B cell (primary cell): ENCODE measurements around the gene RIBC2. TPM values are rescaled to one million over a fixed set of nuclear protein-coding genes. Genes with fewer than 3 reads are reported as not detected.

Source experiments
- ATAC-seq: fragments of 200-7000 bp; cut with Tn5 transposase; one replicate; pipeline ENCODE4 v1.10.0; 2021; ENCODE audit warnings: low read depth, mild to moderate bottlenecking, moderate number of reproducible peaks, moderate library complexity
- CTCF ChIA-PET: fragments of 350-600 bp; sonication (Branson Sonifier 250); formaldehyde crosslinking; loops from one replicate; lab custom pipeline; 2021; ENCODE audit warnings: antibody characterized with exemption, inconsistent platforms; lab: Charles Lee
- POLR2A ChIA-PET: fragments of 350-600 bp; sonication (Branson Sonifier 250); formaldehyde crosslinking; loops from one replicate; lab custom pipeline; 2021; ENCODE audit warnings: antibody characterized with exemption; lab: Charles Lee
- DNase-seq: peaks from one replicate; pipeline ENCODE4 v3.0.0; 2013
- H2AFZ ChIP-seq: 2 replicates; pipeline ENCODE4 v1.6.1; 2012; ENCODE audit warnings: mild to moderate bottlenecking, low read depth, low read length; ENCODE audit not compliant: insufficient read depth, poor library complexity, severe bottlenecking
- H3K27ac ChIP-seq, 2 donors: 1 replicate in 1 of 2; 2 replicates in 1 of 2; pipeline ENCODE4 v1.5.1; 2012 to 2013; ENCODE audit warnings: low read length in 2 of 2, mild to moderate bottlenecking in 2 of 2, moderate library complexity in 1 of 2
- H3K27me3 ChIP-seq, 4 experiments: fragments of 200-600 bp in 1 of 4; sonication (generic) in 1 of 4; replicated peaks in 1 of 4; 1 replicate in 2 of 4; 2 replicates in 2 of 4; pipeline versions ENCODE4 v1.6.1 to v1.7.0; 2013 to 2016; ENCODE audit warnings: low read length in 3 of 4, mild to moderate bottlenecking in 2 of 4, mixed read lengths in 1 of 4, moderate library complexity in 1 of 4; ENCODE audit not compliant: insufficient read depth in 4 of 4, control insufficient read depth in 3 of 4; ENCODE audit errors: control extremely low read depth in 1 of 4
- H3K36me3 ChIP-seq, 2 experiments: replicated peaks in 1 of 2; 1 replicate in 1 of 2; 2 replicates in 1 of 2; pipeline versions ENCODE4 v1.6.1 to v1.7.1; 2013; ENCODE audit warnings: low read length in 1 of 2; ENCODE audit not compliant: insufficient read depth in 2 of 2, control insufficient read depth in 1 of 2; ENCODE audit errors: control extremely low read depth in 1 of 2, extremely low read depth in 1 of 2
- H3K4me1 ChIP-seq, 2 donors: fragments of 200-600 bp in 1 of 2; sonication (generic) in 1 of 2; 1 replicate in 1 of 2; 2 replicates in 1 of 2; pipeline versions ENCODE4 v1.5.1 to v1.6.1; 2013 to 2017; ENCODE audit warnings: low read length in 2 of 2; ENCODE audit not compliant: control insufficient read depth in 2 of 2, insufficient read depth in 2 of 2
- H3K4me2 ChIP-seq: replicated peaks from 2 replicates; pipeline ENCODE3; 2012; ENCODE audit warnings: mild to moderate bottlenecking, low read depth, low read length; ENCODE audit not compliant: poor library complexity, severe bottlenecking
- H3K4me3 ChIP-seq, 5 experiments: fragments of 200-600 bp in 1 of 5; sonication (generic) in 1 of 5; 1 replicate in 3 of 5; 2 replicates in 2 of 5; pipeline versions ENCODE4 v1.5.1 to v1.7.0; 2011 to 2016; ENCODE audit warnings: low read length in 4 of 5, mild to moderate bottlenecking in 4 of 5, low read depth in 2 of 5, control low read depth in 1 of 5, moderate library complexity in 1 of 5; ENCODE audit not compliant: insufficient read depth in 1 of 5; ENCODE audit errors: control extremely low read depth in 1 of 5, extremely low read depth in 1 of 5
- H3K79me2 ChIP-seq: fragments of 200-600 bp; sonication (generic); one replicate; pipeline ENCODE4 v1.6.0; 2016; ENCODE audit warnings: low read length; ENCODE audit not compliant: control insufficient read depth, insufficient read depth
- H3K9ac ChIP-seq: fragments of 200-600 bp; sonication (generic); 2 replicates; pipeline ENCODE4 v1.6.1; 2017; ENCODE audit warnings: mild to moderate bottlenecking, low read length, moderate library complexity
- H3K9me3 ChIP-seq, 3 donors: one replicate each; pipeline versions ENCODE4 v1.6.1 to v1.7.1; 2013; ENCODE audit warnings: low read length in 2 of 3; ENCODE audit not compliant: control insufficient read depth in 2 of 3, insufficient read depth in 1 of 3; ENCODE audit errors: control extremely low read depth in 1 of 3
- H4K20me1 ChIP-seq: 2 replicates; pipeline ENCODE4 v1.6.0; 2012; ENCODE audit warnings: mild to moderate bottlenecking, low read length; ENCODE audit not compliant: insufficient read depth, control insufficient read depth, poor library complexity, severe bottlenecking
- H3K27ac Mint-ChIP-seq: one replicate; pipeline ENCODE4 v1.8.0; 2021; ENCODE audit warnings: mixed read lengths
- H3K27me3 Mint-ChIP-seq: one replicate; pipeline ENCODE4 v1.8.0; 2021; ENCODE audit warnings: mixed read lengths
- H3K4me1 Mint-ChIP-seq: one replicate; pipeline ENCODE4 v1.8.0; 2021; ENCODE audit warnings: mixed read lengths
- H3K4me3 Mint-ChIP-seq: one replicate; pipeline ENCODE4 v1.8.0; 2021; ENCODE audit warnings: mixed read lengths
- H3K9me3 Mint-ChIP-seq: one replicate; pipeline ENCODE4 v1.8.0; 2022; ENCODE audit warnings: mixed read lengths; ENCODE audit not compliant: insufficient read depth
- EZH2 ChIP-seq: IDR thresholded peaks from 2 replicates; pipeline ENCODE4 v1.6.1; 2012; ENCODE audit warnings: borderline replicate concordance, low read depth, mild to moderate bottlenecking, moderate library complexity, low read length; ENCODE audit not compliant: insufficient read depth, poor library complexity, severe bottlenecking
- WGBS: methylation state at CpG from one replicate; pipeline ENCODE4 v1.1.5; 2013; ENCODE audit warnings: missing lambda C conversion rate; ENCODE audit not compliant: insufficient coverage; 5-methylcytosine and 5-hydroxymethylcytosine counted together
- intact Hi-C: fragments of 100-400 bp; cut with micrococcal nuclease; formaldehyde crosslinking; loops from one replicate; pipeline ENCODE4 v1.10.0; 2022
- polyA plus RNA-seq: library from polyadenylated mRNA; depleted of rRNA; stranded (reverse); fragments of >200 nt; gene quantifications from 2 replicates; pipeline ENCODE4 v1.2.3, GENCODE V29; 2012
- total RNA-seq, 2 donors: library from RNA; stranded (reverse); fragments of 120-200 nt in 1 of 2; gene quantifications; 1 replicate in 1 of 2; 2 replicates in 1 of 2; pipeline versions ENCODE4 v1.2.3 to v1.2.4, GENCODE V29; 2013 to 2022
- TF ChIP-seq, protein P1 (sequence below): fragments of 200-600 bp; IDR thresholded peaks from one replicate; pipeline ENCODE4 v1.8.0; 2022; ENCODE audit warnings: antibody characterized with exemption, mild to moderate bottlenecking

RIBC2 gene
- total and polyA plus RNA-seq, 2 donors (not counting 1 experiment from before 2014, with no cell fraction given) = not detected

GRCh38 chr22:45444168-45444567, 30.7 kb downstream of the RIBC2 start:
- peaks cover 0 to 7% of the 10 kb centered on the region in 2 donors for H3K4me1 ChIP-seq
- H3K27ac ChIP-seq = no peak overlapping the region
- TF ChIP-seq EZH2 = no peak
- TF ChIP-seq, protein P1, sequence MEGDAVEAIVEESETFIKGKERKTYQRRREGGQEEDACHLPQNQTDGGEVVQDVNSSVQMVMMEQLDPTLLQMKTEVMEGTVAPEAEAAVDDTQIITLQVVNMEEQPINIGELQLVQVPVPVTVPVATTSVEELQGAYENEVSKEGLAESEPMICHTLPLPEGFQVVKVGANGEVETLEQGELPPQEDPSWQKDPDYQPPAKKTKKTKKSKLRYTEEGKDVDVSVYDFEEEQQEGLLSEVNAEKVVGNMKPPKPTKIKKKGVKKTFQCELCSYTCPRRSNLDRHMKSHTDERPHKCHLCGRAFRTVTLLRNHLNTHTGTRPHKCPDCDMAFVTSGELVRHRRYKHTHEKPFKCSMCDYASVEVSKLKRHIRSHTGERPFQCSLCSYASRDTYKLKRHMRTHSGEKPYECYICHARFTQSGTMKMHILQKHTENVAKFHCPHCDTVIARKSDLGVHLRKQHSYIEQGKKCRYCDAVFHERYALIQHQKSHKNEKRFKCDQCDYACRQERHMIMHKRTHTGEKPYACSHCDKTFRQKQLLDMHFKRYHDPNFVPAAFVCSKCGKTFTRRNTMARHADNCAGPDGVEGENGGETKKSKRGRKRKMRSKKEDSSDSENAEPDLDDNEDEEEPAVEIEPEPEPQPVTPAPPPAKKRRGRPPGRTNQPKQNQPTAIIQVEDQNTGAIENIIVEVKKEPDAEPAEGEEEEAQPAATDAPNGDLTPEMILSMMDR = no peak
- no peaks in the 10 kb centered on the region for H3K79me2 ChIP-seq
- no peaks in the 10 kb centered on the region for H3K9me3 ChIP-seq
- POLR2A ChIA-PET = interaction anchor here (0.6 kb wide), 1 partner anchor 56 kb away, joined by 10 read pairs; no protein-coding TSS in a partner anchor
- WGBS = 94% methylated on average over 2 of the region's 3 CpGs
- no peaks in the 10 kb centered on the region for H3K27me3 ChIP-seq
- no peak overlapping the region for H3K4me3 Mint-ChIP-seq
- DNase-seq (no peak), ATAC-seq (no peak)
- peaks cover 10% of the 10 kb centered on the region for H3K4me1 Mint-ChIP-seq
- no peaks in the 10 kb centered on the region for H3K9me3 Mint-ChIP-seq
- no peak overlapping the region for H3K27ac Mint-ChIP-seq
- intact Hi-C loops = no loop called here
- H3K4me3 ChIP-seq = no peak overlapping the region
- H3K4me2 ChIP-seq = no peak overlapping the region
- H2AFZ ChIP-seq = no peak overlapping the region
- CTCF ChIA-PET = no interaction called here
- no peak overlapping the region for H3K9ac ChIP-seq
- H3K36me3 ChIP-seq = no peaks in the 10 kb centered on the region
- H4K20me1 ChIP-seq = no peaks in the 10 kb centered on the region
- H3K27me3 Mint-ChIP-seq = peaks cover 5% of the 10 kb centered on the region

DNA sequence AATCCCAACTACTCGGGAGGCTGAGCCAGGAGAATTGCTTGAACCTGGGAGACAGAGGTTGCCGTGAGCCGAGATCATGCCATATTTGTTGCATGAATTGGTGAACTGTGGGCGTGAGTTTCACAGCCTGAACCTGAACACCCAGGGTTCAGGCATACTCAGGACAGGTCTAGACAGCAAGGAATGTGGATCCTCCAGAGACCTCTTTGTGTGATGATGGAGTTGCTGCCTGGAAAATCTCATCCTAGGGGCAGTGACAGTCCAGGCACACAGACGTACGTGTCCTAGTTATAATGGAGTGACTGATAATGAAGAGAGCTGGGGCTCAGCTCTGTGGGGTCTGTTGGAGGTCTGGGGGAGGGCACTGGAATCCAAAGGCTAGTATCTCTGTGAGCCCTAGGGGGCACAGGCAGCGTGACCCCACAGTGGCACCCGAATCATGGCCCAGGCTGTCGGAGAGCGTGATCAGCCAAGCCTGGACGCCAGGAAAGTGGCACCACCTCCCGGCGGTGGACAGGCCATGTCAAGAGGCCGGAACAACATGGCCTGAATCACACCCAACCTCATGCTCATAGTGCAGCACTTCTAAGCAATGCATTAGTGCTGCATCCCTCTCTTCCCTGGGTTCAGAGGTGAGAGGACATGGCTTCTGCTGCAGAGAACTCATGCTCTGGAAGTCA, 31.7 kb downstream of the RIBC2 start:
- Histone ChIP-seq H3K27ac (no peak overlapping the region), H3K9ac (no peak overlapping the region), H2AFZ (no peak overlapping the region), H3K4me2 (no peak overlapping the region), H3K9me3 (no peaks in the 10 kb centered on the region), H3K27me3 (peaks cover 0 to 2% (median under 1%) of the 10 kb centered on the region in 4 experiments), H4K20me1 (no peaks in the 10 kb centered on the region), H3K79me2 (no peaks in the 10 kb centered on the region), H3K4me1 (peaks cover 0 to 7% of the 10 kb centered on the region in 2 donors), H3K36me3 (no peaks in the 10 kb centered on the region), H3K4me3 (no peak overlapping the region)
- DNase-seq (no peak), ATAC-seq (no peak)
- no peaks in the 10 kb centered on the region for H3K9me3 Mint-ChIP-seq
- H3K4me3 Mint-ChIP-seq = no peak overlapping the region
- POLR2A ChIA-PET = no interaction called here
- intact Hi-C loops = no loop called here
- TF ChIP-seq EZH2 = no peak
- TF ChIP-seq, protein P1 = no peak
- 92% methylated on average over 14 of the region's 14 CpGs for WGBS
- H3K27me3 Mint-ChIP-seq = peaks cover 5% of the 10 kb centered on the region
- H3K4me1 Mint-ChIP-seq = peaks cover 10% of the 10 kb centered on the region
- H3K27ac Mint-ChIP-seq = no peak overlapping the region
- CTCF ChIA-PET = no interaction called here
